Fibroblast of skin of left quadriceps (primary cell): ENCODE measurements around the gene HS6ST1.

Experiments
- DNase-seq, 2 experiments: peaks; one replicate each; pipeline ENCODE4 v3.0.0-alpha.2; 2013; ENCODE audit warnings: low read depth in 2 of 2

The HS6ST1 gene

DNA sequence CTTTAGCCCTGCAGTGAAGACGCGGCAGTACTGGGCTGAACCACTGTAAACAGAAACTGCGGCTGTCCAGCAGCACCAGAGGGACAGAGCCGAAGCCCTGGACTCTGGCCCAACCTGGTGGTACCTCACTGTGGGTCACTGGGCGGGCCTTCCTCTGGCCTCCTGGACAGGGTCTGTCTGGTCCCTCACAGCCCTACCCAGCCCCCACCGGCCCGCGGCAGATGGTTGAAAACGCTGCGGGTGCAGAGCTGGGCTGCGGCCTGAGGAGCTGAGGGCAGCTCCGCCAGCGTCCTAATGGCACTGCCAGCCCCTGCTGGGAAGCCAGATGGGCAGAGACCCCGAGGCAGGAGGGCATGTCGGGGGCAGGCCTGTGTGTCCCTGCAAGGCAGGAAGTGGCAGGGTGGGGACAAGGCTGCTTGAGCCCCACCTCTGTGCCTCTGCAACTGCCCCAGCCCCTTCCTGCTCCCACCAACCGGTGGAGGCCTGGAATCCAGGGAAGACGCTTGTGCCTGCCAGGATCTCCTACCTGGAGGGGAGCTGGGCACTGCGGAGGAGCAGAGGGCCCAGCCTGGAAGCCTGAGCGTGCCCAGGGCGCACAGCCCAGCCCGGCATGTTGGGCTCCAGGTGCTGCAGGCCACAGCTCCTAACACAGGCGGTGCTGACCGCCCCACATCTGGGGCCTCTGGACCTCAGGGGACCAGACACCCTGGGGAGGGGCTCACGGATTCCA is 36.3 kb downstream of the HS6ST1 start:
- DNase-seq, result no peak

DNA sequence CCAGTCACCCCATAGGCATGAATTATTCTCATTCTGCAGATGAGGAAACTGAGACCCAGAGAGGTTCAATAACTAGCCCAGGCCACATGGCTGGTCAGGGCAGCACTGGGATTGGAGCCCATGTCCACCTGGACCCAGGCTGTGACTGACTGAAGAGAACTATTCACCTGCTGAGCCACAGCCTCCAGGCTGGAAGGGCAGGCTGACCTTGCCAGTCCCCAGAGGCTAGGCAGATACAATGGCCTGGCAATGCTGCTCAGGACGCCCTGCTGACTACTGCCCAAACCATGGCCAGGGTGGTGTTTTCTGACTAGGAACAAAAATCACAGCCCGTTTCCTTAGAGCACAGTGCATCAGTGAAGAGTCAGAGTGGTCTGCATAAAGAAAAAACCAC is 36.8 kb downstream of the HS6ST1 start:
- DNase-seq, result no peak

DNA sequence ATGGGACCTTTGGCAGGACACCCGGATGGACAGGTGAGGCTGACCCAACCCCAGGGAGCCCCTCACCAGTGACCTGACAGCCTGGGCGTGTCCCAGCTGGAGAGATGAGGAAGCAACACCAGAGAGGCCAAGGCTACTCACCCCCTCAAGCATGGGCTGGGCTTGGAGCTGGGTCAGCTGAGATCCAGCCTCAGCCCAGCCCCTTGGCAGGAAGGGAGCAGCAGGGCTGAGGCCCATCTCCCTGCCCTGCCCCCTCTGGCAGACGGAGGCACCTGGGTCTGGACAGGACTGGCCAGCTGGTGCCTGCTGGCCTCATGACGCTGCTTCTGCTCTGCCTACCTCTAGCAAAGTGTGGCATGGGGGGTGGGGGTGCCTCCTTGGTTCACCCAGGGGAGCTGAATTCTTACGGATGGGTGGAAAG is 37.8 kb downstream of the HS6ST1 start:
- no peak for DNase-seq

DNA sequence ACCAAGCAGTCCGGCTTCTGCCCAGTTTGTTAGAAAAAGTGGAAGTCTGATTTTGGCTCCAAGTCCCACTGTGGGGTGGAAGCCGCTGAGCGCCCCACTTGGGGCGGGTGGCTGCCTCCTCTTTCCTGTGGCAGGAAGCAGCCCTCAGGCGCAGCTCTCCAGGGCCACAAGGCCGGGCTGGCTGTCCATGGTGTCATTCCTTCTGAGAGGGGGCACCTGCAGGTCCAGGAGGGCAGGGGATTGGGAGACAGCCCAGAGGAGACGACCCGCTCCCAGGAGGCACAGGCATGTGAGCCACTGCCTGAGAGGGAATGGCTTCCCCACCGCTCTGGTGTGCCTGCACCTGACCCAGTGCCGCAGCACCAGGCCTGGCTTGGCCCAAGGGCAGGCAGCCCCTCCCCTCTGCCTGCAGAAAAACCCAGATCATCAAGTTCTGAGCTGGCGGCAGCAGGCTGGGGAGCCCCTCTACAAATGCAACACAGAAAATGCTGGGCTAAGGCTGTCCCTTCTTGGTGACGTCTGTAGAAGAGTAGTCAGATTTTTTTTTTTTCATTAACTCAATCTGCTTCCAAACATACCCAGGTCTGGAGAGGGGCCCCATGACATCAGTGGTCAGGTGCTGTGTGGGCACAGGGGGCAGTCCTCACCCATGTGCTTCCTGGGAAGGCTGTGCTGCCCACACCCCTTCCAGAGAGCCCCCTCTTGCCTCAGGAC is 38.4 kb downstream of the HS6ST1 start:
- no peak for DNase-seq

DNA sequence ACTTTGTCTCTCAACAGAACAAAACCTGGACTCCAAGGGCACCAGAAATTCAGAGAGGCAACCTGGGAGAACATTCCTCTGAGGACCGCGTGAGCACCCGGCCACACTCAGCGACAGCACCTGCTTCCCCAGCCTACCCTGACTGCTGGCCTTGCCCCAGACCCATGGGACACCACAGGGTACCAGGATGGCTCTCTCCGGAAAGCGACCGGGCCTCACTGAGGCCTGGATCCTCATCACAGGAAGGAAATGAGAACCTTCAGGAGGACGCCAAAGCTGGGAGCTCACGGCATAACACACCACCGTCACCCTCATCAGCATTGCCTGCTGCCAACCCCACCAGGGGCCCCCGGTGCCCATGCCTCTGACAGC is 38.9 kb downstream of the HS6ST1 start:
- no peak for DNase-seq

DNA sequence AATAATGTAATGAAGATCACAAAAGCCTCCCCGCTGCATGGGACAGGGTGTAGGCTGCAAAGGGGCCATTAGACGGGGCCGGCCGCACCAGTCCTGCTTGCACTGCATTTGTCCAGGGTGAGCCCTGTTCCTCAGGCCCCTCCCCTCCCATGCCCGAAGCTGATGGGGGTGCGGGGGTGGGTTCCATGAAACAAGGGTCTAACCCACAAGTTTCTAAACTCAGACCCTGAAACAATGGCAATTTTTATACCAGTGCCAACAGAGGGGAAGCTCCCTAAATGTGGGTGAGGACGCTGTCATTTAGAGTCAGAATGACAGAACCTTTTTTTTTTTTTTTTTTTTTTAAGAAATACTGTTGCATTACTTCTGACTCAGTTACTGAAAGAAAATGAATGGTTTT is 39.7 kb downstream of the HS6ST1 start:
- DNase-seq, result no peak

DNA sequence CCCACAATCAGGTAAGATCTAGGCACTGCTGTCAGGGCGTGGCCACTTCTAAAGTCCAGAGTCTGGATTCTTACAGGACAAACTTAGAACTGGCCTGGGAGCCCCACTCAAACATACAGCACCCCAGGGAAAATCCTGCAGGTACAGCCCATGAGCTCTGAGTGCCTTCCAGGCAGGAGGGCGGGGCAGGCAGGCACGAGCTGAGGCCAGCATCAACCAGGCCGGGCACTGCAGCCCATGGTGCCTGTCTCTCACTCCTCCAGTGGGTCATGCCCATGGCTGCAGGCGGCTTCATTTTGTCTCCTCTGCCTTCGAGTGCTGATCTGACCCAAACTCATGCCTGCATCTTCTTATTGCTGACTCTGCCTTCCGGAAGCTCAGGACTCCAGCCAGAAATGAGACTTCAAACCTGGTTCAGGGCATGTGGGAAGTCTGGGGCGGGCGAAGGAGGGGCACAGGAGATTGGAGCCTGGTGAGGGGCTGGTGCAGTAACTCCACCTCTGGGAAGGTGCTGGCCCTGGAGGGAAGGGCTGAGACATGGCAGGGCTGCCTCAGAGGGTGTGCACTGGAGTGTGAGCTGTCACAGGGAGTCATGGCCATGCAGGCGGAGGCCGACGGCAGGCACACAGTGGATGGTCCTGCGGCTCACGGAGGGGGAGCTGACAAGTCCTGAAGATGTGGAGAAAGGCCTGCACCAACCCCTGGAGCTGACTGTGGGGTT is 40.5 kb downstream of the HS6ST1 start:
- DNase-seq, result no peak

DNA sequence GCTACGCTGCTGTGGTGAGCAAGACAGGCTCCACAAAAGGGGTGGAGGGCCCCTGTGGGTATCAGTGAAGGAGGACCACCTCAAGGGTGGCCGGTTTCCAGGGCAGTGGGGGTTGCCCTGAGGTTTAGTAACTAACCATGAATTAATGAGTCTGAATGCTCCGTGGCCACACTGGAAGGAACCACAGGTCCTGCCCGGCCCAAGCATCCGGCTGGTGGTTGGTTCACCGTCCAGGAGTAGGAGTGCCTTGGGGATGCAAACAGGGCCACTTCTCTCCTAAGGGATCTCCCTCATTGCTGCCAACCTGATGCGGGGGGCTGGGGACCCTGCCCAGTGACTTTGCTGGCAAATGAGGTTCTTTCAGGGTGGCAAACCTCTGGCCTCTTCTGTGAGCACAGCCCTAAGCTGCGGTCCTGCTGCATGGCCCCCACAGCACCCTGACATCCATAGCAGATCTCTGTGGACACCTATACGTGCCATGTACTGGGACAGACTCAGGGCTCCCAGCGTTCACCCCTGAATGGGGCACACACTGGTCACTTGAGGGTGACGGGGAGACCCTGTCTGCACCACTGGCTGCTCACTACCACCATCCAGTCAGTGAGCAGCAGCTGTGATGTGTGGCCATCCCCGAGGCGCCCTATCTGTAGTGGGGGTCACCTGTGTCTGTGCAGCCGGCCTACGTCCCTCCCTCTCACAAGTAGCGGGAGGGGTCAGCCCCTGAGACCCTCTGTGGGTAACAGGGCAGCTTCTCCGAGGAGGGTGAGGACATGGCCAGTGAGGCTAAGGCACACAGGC is 41.6 kb downstream of the HS6ST1 start:
- no peak for DNase-seq

DNA sequence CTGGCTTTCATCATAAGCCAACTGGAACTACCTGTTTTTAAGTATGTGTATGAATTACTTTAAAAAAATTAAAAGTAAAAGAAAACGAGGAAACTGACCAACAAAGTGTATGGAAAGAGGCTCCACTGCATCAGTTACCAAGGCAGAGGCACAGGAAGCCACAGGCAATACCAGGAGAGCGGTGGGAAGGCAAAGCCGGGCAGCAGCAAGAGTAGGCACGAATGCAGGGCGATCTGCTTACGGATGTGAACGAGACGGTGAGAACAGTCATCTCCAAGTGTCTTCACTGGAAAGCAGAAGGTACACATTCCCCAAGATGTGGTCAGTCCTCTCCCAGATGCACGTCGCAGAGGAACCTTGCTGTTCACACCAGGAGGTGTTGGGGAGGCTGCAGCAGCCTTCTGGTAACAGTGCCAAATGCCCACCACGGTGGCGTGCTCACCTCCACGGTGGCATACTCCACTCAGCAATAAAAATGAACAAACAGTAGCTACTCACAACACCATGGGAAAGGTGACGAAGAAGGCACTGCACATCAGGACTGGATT is 43.1 kb downstream of the HS6ST1 start:
- no peak for DNase-seq

DNA sequence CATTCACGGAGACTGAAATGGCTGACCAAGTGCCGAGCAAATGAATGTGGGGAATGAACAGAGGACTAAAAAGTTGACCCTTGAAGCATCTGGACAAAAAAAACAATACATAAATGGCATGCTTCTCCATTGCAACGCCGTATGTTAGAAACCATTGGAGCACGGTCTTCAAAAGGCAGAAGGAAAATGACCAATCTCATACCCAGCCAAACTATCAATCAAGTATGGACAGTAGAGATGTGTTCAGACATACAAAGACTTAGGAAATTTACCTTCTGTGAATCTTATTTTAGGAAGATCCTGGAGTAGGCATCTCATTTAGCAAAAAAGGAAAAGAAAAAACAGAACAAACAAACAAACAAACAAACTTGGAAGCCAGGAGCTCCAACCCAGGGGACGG is 44.5 kb downstream of the HS6ST1 start:
- DNase-seq, result no peak

DNA sequence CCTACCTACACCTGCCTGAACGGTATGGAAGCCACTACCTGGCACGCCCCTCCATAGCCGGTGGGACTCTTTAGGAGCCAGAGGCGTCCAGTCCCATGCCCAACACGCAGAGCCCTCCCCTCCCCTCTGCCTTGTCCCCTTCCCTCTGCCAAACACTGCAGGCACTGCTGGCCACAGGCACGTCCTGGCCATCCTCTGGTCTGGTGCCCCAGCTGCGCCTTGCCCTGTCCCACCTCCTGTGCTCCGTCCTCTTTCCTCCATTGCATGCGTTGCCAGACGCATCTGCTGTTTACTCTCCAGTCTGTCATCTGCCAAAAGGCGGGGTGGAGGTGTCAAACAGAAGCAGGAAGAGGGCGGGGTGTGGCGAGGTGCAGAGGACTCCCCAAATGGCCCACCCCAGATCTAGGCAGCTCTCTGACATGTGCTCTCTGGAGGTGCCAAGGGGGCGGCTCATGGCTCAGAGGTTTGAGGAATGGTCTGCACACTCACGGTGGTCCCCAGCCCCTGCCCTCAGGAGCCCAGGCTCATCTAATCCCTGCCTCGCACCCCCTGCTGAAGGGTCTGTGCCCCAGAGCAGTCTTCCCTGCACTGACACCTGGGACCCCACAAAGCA is 45.1 kb downstream of the HS6ST1 start:
- DNase-seq, result no peak

DNA sequence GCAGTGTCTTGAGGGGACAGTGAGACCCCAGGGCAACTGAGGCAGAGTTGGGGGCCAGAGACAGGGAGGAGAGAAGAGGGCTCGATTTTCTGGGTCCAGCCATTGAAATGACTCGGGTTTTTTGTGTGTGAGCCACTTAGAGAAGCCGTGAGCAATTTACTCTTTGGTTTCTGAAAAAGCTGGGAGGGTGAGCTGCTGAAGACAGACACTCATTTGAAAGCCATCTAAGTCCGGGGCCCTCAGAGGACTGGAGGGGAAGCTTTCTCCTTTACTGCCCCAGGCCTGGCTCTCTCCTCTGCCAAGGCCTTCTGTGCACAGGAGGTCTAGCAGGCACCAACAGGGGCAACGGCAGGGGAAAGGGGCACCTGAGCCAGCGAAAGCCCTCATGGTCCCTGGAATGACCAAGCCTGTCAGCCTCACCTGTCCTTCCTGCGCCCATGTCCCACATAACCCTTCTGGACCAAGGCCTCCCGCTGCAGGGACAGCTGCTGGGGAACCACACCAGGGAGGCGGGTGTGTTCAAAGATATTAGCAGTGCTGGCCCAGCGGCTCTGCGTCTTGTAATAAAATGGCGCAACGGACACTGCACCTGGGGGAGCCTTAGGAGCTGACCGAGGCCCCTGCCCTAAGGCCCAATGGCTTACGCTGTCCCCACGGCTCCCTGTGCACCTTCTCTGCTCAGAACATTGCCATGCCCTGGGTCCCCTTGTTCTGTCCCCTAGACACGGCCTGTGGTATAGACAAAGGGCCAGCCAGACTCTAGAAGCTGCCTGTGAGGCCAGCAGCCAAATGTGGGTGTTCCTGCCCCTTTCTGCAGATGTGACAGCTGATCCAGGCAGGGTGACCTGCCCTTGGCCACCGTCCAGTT is 45.8 kb downstream of the HS6ST1 start:
- DNase-seq, result no peak

DNA sequence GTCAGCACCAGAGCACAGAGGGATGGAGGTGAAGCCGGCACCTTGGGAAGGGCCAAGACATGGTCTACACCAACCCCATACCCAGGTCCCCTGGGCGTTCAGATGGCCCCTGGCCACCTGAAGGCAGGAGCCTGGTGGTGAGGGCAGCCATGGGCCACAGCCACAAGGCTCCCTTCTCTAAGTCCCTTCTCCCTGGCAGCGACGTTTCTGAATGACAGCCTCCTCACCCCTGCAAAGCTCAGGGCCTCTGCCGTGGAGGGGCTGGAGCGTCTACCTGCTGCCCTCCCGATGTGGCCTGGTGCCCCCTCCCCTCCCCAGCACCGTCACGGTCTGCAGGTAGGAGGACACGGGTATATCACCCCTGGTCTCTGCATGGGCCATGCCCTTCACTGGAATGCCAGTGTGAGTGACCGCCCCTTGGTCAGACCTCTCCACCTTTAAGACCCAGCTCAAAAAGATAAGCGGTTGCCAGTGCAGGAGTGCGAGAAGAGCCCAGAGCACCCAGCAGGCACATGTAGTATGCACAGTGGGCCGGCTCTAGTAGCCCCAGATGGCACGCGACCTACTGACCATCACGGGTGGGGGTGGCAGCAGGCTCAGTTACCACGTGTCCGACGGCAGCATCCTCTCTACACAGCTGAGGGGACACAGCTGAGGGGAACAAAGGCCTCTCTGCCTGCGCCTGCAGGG is 46.6 kb downstream of the HS6ST1 start:
- DNase-seq, result no peak

DNA sequence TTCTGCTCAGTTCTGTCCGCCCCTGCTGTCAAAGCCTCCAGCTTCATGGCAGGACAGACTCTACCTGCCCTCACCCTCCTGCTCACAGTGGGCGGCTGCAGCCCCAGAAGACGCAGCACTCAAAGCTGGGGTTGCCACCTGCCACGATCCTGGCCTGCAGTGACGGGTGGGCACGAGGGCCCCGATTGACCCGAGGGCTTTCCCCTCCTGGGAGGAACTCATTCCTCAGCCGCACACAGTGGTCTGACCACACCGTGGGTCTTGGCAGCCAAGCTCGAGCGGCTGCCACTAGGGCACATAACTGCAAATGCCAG is 47.1 kb downstream of the HS6ST1 start:
- DNase-seq, result no peak

DNA sequence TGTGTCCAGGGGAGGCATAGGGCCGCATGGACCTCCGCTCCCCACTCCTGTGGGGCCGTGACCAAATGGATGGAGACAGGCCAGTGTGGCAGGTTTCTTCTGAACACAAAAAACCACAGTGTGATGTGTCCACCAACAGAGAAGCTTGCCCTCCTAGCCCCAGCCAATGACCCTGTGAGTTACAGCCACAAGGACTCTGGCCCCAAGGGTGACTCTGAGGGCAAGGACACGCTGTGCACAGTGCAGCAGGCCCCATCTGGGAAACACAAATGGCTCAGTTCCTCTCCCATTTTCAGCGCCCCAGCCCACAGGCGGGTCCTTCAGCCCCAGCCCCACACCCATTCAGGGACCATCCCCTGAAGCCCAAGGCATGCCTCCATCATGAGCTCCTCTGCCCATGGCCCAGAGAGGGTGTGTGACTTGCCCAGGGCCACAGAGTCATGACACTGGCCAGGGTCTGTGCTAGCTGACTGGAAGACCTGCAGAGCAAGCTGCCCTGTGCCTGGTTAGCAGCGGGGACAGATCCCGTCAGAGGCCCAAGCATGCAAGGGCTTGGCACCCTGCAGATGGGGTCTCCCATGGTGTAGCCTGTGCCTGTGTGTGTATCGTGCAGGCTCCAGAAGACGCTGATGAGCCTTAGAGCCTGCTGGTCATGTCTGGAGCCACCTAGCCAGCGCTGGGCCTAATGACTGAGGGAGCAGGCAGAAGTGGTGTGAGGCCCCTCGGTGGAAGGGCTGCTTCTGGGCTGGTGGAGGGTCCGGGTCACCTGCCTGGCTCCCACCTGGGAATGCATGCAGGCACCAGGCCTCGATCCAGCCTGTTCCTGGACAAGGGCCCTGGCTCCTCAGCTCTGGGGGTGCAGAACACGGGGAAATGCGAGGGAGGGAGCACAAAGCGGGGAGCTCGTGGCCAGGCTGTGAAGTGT is 47.7 kb downstream of the HS6ST1 start:
- DNase-seq, result no peak

DNA sequence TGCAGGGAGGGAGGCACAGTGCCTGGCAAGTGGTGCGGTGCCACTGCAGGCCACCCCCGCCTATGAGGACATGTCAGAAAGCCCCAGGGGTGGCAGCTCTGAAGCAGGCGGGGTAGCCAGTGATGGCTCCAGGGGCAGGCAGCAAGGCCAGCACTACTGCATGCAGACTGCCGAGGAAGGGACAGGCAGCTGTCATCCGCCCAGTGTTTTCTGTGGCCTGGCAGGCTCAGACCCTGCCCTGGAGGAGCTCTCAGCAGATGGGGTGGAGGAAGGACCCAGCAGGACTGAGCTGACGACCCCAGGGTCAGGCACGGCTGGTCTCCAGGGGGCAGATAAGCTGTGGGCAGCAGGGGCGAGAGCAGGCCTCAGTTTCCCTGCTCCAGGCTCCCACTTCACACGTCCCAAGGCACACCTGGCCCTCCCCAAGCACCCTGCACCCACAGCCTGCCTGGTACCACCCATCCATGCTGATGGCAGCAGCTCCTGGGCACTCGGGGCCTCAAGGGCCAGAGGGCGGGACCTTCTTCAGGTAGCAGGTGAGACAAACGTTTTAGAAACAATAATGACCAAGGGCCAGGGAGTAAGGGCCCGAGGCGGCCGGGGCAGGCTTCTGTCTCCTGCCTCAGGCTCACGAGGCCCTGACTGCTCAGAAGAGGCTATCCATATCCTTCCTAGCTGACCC is 48.5 kb downstream of the HS6ST1 start:
- DNase-seq, result no peak

DNA sequence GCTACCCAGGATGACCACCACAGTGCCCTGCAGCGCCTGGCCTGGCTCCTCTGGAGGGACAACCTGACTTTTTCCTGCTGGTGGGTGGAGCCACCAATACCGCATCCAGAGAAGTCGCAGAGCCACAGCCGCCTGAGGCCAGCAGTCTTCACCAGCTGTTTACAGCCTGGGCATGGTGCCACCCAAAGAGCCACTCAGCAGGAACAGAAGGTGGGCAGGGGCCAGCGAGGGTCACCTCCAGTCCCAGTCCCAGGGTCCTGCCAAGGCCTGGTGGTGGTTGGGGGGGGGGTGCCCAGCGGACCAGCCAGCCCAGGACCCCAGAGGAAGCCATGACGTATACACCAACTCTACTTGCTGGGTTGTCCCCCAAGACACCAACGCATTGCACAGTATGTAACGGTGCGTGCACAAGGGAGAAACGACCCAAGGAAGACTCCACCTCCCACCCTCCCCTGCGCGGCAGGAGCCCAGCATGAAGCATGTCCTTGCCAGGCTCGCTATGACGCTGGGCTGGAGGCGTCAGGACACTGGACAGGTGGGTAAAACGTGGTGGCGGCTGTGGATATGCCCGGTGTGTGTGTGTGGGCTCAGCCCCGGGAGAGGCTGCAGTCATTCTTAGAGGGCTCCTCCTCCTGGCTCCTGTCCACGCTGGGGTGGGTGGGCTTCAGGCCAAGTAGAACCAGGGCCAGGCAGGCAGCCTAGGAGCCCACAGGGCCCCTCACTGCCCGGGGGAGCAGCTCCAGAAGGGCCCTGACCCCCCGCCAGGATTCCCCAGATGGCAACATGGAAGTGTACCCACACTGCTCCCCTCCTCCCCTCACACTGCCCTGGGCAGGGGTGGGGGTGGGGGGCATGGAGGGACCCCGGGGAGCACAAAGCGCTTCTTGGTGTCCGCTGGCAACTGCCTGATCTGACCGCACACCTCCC is 49.3 kb downstream of the HS6ST1 start:
- no peak for DNase-seq
